ENCODE measurements around the gene RFX3.

RFX3 gene

DNA sequence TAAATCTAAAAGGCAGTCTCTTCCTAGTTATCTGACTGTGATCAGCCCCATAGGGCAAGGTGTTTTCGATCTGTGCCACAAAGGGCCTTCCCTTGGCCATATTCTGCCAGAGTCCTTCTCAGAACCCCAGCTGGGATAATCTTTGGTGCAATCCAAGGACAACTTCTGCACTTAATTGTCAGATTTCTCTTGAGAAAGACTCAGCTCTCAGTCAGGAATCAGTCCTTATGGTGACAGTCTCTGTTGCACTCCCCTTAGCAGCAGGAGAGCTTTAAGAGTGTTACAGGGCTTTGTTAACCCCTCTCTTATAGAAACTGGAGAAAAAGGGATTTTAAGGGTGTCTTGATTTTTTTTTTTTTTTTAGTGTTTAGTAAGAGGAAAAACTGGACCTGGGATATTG lies 15.4 kb upstream of the RFX3 start:
- H3K27ac ChIP-seq = no peak overlapping the region
- no peak for TF ChIP-seq CTCF (conservative IDR thresholded peaks at IDR 0.05)

GRCh38 chr9:3534614-3535404 lies 9.0 kb upstream of the RFX3 start:
- no peak overlapping the region for H3K27ac ChIP-seq
- no peak for TF ChIP-seq CTCF (conservative IDR thresholded peaks at IDR 0.05)

DNA sequence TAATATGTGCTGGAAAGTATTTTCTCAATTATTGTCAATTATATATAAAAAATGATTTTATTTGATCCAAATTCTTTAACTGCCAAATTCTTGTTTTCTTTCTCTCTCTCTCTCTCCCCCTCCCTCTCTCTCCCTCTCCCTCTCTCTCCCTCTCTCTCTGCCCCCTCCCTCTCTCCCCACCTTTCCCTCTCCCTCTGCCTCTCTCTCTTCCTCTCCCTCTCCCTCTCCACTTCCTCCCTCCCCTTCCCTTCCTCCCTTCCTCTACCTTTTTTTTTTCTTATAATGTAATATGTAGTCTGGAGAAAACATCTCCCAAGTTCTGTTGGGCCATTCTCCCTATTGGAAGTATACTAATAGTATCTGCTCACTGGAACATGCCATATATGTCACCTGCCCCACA lies 6.4 kb upstream of the RFX3 start:
- TF ChIP-seq CTCF (conservative IDR thresholded peaks at IDR 0.05) = no peak
- H3K27ac ChIP-seq = no peak overlapping the region

- no peak for TF ChIP-seq CTCF (conservative IDR thresholded peaks at IDR 0.05)
- H3K27ac ChIP-seq = peak overlapping the region; percentile 100; the same call in 1 of the 2 replicates
Observed at GRCh38 chr9:3528451-3528850, 2.6 kb upstream of the RFX3 start.

DNA sequence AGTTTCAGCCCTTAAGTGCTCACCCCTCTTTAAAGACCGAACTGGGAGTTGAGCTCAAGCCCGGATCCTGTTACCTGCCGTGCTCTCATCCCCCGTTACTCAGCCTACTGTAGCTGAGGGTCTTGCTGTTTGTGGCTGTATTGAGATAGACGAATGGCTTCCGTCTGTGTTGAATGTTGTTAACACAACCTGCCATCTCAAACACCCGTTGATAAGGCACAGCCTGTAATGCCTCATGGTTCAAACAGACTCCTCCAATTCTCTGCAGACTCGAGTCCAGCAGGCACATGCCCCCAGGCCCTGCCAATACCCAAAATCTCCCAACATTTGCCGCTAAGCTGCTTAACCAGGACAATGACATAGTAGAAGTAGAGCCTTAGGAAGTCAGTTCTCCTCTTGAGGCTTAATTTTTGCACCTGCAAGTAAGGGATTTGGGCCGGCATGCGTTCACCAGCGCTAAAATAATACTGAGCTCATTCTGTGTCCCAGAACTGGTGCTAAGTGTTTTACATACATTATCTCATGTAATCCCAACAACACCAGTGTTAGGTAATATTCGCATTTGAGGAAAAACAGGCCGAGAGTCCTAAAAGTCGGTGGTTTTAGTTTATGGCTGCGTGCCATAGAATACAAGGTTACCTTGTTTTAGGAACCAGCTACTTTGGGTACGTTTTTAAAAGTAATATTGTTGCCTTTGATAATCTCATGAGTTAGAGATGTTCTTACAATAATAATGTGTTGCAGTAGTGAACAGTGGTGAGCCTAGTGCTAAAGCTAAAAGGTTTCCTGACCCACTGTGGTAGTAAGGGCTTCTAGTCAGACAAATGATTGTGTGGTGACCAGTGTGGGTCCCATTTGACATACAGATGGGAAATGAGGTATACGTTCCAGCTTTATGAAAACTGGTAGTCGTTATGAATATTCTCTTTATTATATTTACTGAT lies 1.5 kb upstream of the RFX3 start:
- peak overlapping the region; percentile 100 for H3K27ac ChIP-seq
- TF ChIP-seq CTCF (conservative IDR thresholded peaks at IDR 0.05) = no peak

DNA sequence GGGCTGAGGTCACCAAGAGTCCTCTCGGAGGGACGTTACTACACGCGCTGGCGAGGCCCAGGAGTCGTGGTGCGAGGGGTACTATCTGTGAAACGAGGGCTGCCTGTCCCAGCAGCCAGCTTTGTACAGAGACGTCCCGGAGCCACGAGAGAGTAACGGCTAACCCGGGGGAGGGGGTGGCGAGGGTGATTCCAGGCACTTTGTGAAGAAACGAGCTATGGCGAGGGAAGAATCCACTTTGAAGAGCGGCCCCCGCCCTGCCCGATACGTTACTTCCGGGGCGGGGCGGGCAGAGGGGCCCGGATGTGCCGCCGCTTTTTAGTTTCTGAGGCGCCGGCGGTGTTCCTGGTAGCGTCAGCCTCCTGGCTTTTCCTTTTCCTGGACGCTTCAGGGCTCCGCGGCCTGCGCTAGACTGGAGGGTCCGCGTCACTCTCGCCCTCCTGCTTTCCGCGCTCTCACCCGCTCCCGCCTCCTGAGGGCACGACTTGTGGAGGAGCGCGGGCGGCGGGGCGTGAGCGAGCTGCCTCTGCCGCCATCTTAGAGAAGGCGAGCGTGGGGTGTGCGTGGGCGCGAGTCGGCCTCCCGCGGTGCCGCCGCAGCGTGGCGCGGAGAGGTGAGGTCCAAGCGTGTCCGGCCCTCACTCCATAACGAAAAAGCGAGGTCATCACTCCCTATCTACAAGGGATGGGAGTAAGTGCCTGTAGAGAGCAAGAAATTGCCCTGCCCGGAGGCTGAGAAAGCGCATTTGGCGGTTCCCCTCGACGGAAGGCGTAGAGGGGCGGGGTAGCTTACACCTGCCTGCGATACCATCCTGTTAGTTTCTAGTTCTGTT lies 580 bp upstream of the RFX3 start:
- peak overlapping the region; percentile 100 for H3K27ac ChIP-seq
- no peak for TF ChIP-seq CTCF (conservative IDR thresholded peaks at IDR 0.05)
